CD14-positive monocyte (primary cell): ENCODE data around the gene HOXD8. TPM values are rescaled to one million over a fixed set of nuclear protein-coding genes. Genes with fewer than 3 reads are reported as not detected.

Source experiments
- DNase-seq, 3 donors: peaks; one replicate each; pipeline ENCODE4 v3.0.0-alpha.2; 2011 to 2022
- H2AFZ ChIP-seq: 2 replicates; pipeline ENCODE4 v1.6.0; 2012; ENCODE audit warnings: mild to moderate bottlenecking, low read depth, low read length, inconsistent platforms; ENCODE audit not compliant: insufficient read depth, poor library complexity, severe bottlenecking
- H3K27ac ChIP-seq, 2 donors: 1 replicate in 1 of 2; 2 replicates in 1 of 2; pipeline ENCODE4 v1.5.1; 2012 to 2013; ENCODE audit warnings: low read length in 2 of 2, control low read depth in 1 of 2, inconsistent platforms in 1 of 2, low read depth in 1 of 2, mild to moderate bottlenecking in 1 of 2
- H3K27me3 ChIP-seq, 2 donors: one replicate each; pipeline versions ENCODE4 v1.6.0 to v1.6.1; 2011 to 2013; ENCODE audit warnings: low read length in 2 of 2; ENCODE audit not compliant: control insufficient read depth in 2 of 2, insufficient read depth in 2 of 2
- H3K36me3 ChIP-seq, 2 donors: replicated peaks in 1 of 2; 1 replicate in 1 of 2; 2 replicates in 1 of 2; pipeline versions ENCODE4 v1.5.1 to v1.6.1; 2012 to 2013; ENCODE audit warnings: low read length in 2 of 2, control low read depth in 1 of 2, inconsistent platforms in 1 of 2, mild to moderate bottlenecking in 1 of 2; ENCODE audit not compliant: insufficient read depth in 2 of 2, control insufficient read depth in 1 of 2
- H3K4me1 ChIP-seq, 2 donors: 1 replicate in 1 of 2; 2 replicates in 1 of 2; pipeline versions ENCODE4 v1.5.1 to v1.6.1; 2012 to 2013; ENCODE audit warnings: low read length in 2 of 2, control low read depth in 1 of 2, inconsistent platforms in 1 of 2, mild to moderate bottlenecking in 1 of 2, moderate library complexity in 1 of 2; ENCODE audit not compliant: insufficient read depth in 2 of 2, control insufficient read depth in 1 of 2
- H3K4me2 ChIP-seq: replicated peaks from 2 replicates; pipeline ENCODE3; 2012; ENCODE audit warnings: low read length, moderate library complexity, mild to moderate bottlenecking; ENCODE audit not compliant: poor library complexity, severe bottlenecking; ENCODE audit errors: extremely low read depth
- H3K4me3 ChIP-seq, 3 experiments: fragments of 200-600 bp in 1 of 3; sonication (generic) in 1 of 3; replicated peaks in 1 of 3; 1 replicate in 2 of 3; 2 replicates in 1 of 3; pipeline ENCODE4 v1.5.1; 2011 to 2013; ENCODE audit warnings: low read length in 3 of 3, mild to moderate bottlenecking in 3 of 3, control low read depth in 2 of 3, low read depth in 2 of 3, inconsistent platforms in 1 of 3, moderate library complexity in 1 of 3
- H3K79me2 ChIP-seq: 2 replicates; pipeline ENCODE4 v1.6.0; 2012; ENCODE audit warnings: mild to moderate bottlenecking, control low read depth, inconsistent platforms, low read length, moderate library complexity; ENCODE audit not compliant: insufficient read depth
- H3K9ac ChIP-seq: 2 replicates; pipeline ENCODE4 v1.6.0; 2017; ENCODE audit warnings: low read length, mild to moderate bottlenecking; ENCODE audit not compliant: insufficient read depth, poor library complexity, severe bottlenecking
- H3K9me3 ChIP-seq, 2 donors: replicated peaks in 1 of 2; 1 replicate in 1 of 2; 2 replicates in 1 of 2; pipeline versions ENCODE4 v1.5.1 to v1.6.1; 2012 to 2013; ENCODE audit warnings: low read length in 2 of 2, control low read depth in 1 of 2; ENCODE audit not compliant: control insufficient read depth in 1 of 2, insufficient read depth in 1 of 2
- H4K20me1 ChIP-seq: 2 replicates; pipeline ENCODE4 v1.6.0; 2012; ENCODE audit warnings: mild to moderate bottlenecking, low read length, control low read depth, moderate library complexity; ENCODE audit not compliant: insufficient read depth
- H3K27ac Mint-ChIP-seq, 7 donors: one replicate each; pipeline ENCODE4 v1.8.0; 2020; ENCODE audit warnings: mild to moderate bottlenecking in 7 of 7, mixed read lengths in 7 of 7, moderate library complexity in 6 of 7, inconsistent platforms in 2 of 7
- H3K27me3 Mint-ChIP-seq, 3 donors: one replicate each; pipeline ENCODE4 v1.8.0; 2021 to 2022; ENCODE audit warnings: low read depth in 3 of 3, mild to moderate bottlenecking in 3 of 3, mixed read lengths in 3 of 3, moderate library complexity in 3 of 3, inconsistent platforms in 1 of 3
- H3K36me3 Mint-ChIP-seq, 2 donors: one replicate each; pipeline ENCODE4 v1.8.0; 2020; ENCODE audit warnings: mixed read lengths in 2 of 2, inconsistent platforms in 1 of 2, mild to moderate bottlenecking in 1 of 2
- H3K4me1 Mint-ChIP-seq: one replicate; pipeline ENCODE4 v1.8.0; 2020; ENCODE audit warnings: mild to moderate bottlenecking, mixed read lengths
- H3K4me3 Mint-ChIP-seq, 2 donors: one replicate each; pipeline ENCODE4 v1.8.0; 2020; ENCODE audit warnings: mild to moderate bottlenecking in 2 of 2, mixed read lengths in 2 of 2, moderate library complexity in 1 of 2
- H3K9me3 Mint-ChIP-seq, 7 donors: one replicate each; pipeline ENCODE4 v1.8.0; 2020 to 2022; ENCODE audit warnings: mixed read lengths in 7 of 7, mild to moderate bottlenecking in 6 of 7, moderate library complexity in 6 of 7, inconsistent platforms in 2 of 7
- CTCF ChIP-seq: fragments of 200-600 bp; IDR thresholded peaks from one replicate; pipeline ENCODE4 v1.8.0; 2022; ENCODE audit warnings: antibody characterized with exemption, mild to moderate bottlenecking
- WGBS: methylation state at CpG from one replicate; pipeline ENCODE4 v1.1.5; 2013; ENCODE audit warnings: missing lambda C conversion rate; ENCODE audit not compliant: insufficient coverage; 5-methylcytosine and 5-hydroxymethylcytosine counted together
- intact Hi-C, 2 donors: fragments of 100-400 bp; cut with micrococcal nuclease; formaldehyde crosslinking; loops; one replicate each; pipeline versions ENCODE4 v1.15.0 to v1.15.1; 2023
- polyA plus RNA-seq, 3 donors: library from polyadenylated mRNA; depleted of rRNA in 1 of 3; unstranded in 2 of 3; stranded (reverse) in 1 of 3; fragments of 300-500 nt in 2 of 3; fragments of >200 nt in 1 of 3; fragmentation: Illumina TruSeq in 2 of 3; gene quantifications; 1 replicate in 2 of 3; 2 replicates in 1 of 3; pipeline ENCODE4 v1.2.3, GENCODE V29; 2012 to 2021

The HOXD8 gene
- polyA plus RNA-seq, 3 donors, result not detected

GRCh38 chr2:176082525-176082823 lies 47.0 kb upstream of the HOXD8 start:
- H3K9ac ChIP-seq, result no peak overlapping the region
- no peak overlapping the region for H3K4me2 ChIP-seq
- no peaks in the 10 kb centered on the region for H3K79me2 ChIP-seq
- Mint-ChIP-seq H3K4me3 (peak overlapping the region in 1 of 2 donors; percentile 85), H3K36me3 (peaks cover 8 to 19% of the 10 kb centered on the region in 2 donors), H3K27me3 (peaks cover 91 to 96% (median 92%) of the 10 kb centered on the region in 3 donors), H3K27ac (no peak overlapping the region), H3K4me1 (peaks cover 32% of the 10 kb centered on the region), H3K9me3 (peaks cover 10 to 59% (median 36%) of the 10 kb centered on the region in 7 donors)
- 0% methylated on average over 1 of the region's 10 CpGs for WGBS
- no peak for DNase-seq
- no peaks in the 10 kb centered on the region for H4K20me1 ChIP-seq
- no peak for TF ChIP-seq CTCF
- no peak overlapping the region for H2AFZ ChIP-seq
- H3K4me3 ChIP-seq, result no peak overlapping the region
- intact Hi-C loops, result loop anchor here in 1 of 2 donors (5.0 kb wide), 1 partner anchor 40 kb away; the partner anchor contains the start of gene HOXD9
- peaks cover 0 to 20% of the 10 kb centered on the region in 2 donors for H3K4me1 ChIP-seq
- peaks cover 91 to 96% of the 10 kb centered on the region in 2 donors for H3K27me3 ChIP-seq
- no peak overlapping the region for H3K27ac ChIP-seq
- no peaks in the 10 kb centered on the region for H3K36me3 ChIP-seq
- peaks cover 8 to 85% of the 10 kb centered on the region in 2 donors for H3K9me3 ChIP-seq

GRCh38 chr2:176082824-176083751 lies 46.4 kb upstream of the HOXD8 start:
- Histone ChIP-seq H3K4me3 (no peak overlapping the region), H3K27me3 (peaks cover 94 to 96% of the 10 kb centered on the region in 2 donors), H3K4me1 (peaks cover 3 to 25% of the 10 kb centered on the region in 2 donors), H3K4me2 (no peak overlapping the region), H3K9ac (no peak overlapping the region), H3K36me3 (no peaks in the 10 kb centered on the region), H2AFZ (no peak overlapping the region), H3K79me2 (no peaks in the 10 kb centered on the region), H4K20me1 (no peaks in the 10 kb centered on the region), H3K9me3 (peaks cover 8 to 89% of the 10 kb centered on the region in 2 donors), H3K27ac (no peak overlapping the region)
- peaks cover 8 to 19% of the 10 kb centered on the region in 2 donors for H3K36me3 Mint-ChIP-seq
- intact Hi-C loops, result loop anchor here in 1 of 2 donors (5.0 kb wide), 1 partner anchor 39 kb away; the partner anchor contains the start of gene HOXD9
- no peak for DNase-seq
- peak overlapping the region in 1 of 2 donors; percentile 85 for H3K4me3 Mint-ChIP-seq
- peaks cover 35% of the 10 kb centered on the region for H3K4me1 Mint-ChIP-seq
- 6% methylated on average over 65 of the region's 66 CpGs for WGBS
- H3K9me3 Mint-ChIP-seq, result peaks cover 10 to 65% (median 36%) of the 10 kb centered on the region in 7 donors
- TF ChIP-seq CTCF, result no peak
- peaks cover 95 to 97% (median 95%) of the 10 kb centered on the region in 3 donors for H3K27me3 Mint-ChIP-seq
- no peak overlapping the region for H3K27ac Mint-ChIP-seq
